Measurements from ENCODE around the gene NPEPL1.

- TF ChIP-seq POLR2A (IDR thresholded peaks at IDR 0.05; ENCODE audit: control extremely low read depth in 1 of 2, low read depth in 2 of 2, low read length in 2 of 2) (no peak), POLR2AphosphoS5 (IDR thresholded peaks at IDR 0.05; ENCODE audit: low read depth, low read length) (no peak)
Measured at GRCh38 chr20:58715801-58716475, 23.3 kb downstream of the NPEPL1 start.

Data from H1 (cell line).